Effector memory CD4-positive, alpha-beta T cell (primary cell): ENCODE data around the gene CLHC1.
"Not testable (repeated sequence)": the region's sequence is repeated elsewhere in the genome, so short reads cannot be mapped to it uniquely, and the experiment has no call there.

ENCODE experiments used
- DNase-seq, 3 donors: peaks; one replicate each; pipeline ENCODE4 v3.0.0-alpha.2; 2020
- H3K27ac ChIP-seq: 2 replicates; pipeline ENCODE4 v1.7.0; 2013; ENCODE audit warnings: mild to moderate bottlenecking, low read length, moderate library complexity; ENCODE audit not compliant: insufficient read depth, poor library complexity, severe bottlenecking
- H3K27me3 ChIP-seq: replicated peaks from 2 replicates; pipeline ENCODE4 v1.7.0; 2013; ENCODE audit warnings: mild to moderate bottlenecking, low read length; ENCODE audit not compliant: insufficient read depth, control insufficient read depth, poor library complexity, severe bottlenecking
- H3K36me3 ChIP-seq: 2 replicates; pipeline ENCODE4 v1.7.0; 2013; ENCODE audit warnings: mild to moderate bottlenecking, low read length, moderate library complexity; ENCODE audit not compliant: control insufficient read depth, insufficient read depth
- H3K4me1 ChIP-seq: 2 replicates; pipeline ENCODE4 v1.7.0; 2013; ENCODE audit warnings: low read length, mild to moderate bottlenecking; ENCODE audit not compliant: control insufficient read depth, insufficient read depth, poor library complexity, severe bottlenecking
- H3K4me3 ChIP-seq: 2 replicates; pipeline ENCODE4 v1.7.0; 2013; ENCODE audit warnings: low read length, low read depth, mild to moderate bottlenecking; ENCODE audit not compliant: insufficient read depth, poor library complexity, severe bottlenecking
- H3K9me3 ChIP-seq: 2 replicates; pipeline ENCODE4 v1.7.0; 2013; ENCODE audit warnings: mild to moderate bottlenecking, low read length, moderate library complexity; ENCODE audit not compliant: control insufficient read depth

The CLHC1 gene

DNA sequence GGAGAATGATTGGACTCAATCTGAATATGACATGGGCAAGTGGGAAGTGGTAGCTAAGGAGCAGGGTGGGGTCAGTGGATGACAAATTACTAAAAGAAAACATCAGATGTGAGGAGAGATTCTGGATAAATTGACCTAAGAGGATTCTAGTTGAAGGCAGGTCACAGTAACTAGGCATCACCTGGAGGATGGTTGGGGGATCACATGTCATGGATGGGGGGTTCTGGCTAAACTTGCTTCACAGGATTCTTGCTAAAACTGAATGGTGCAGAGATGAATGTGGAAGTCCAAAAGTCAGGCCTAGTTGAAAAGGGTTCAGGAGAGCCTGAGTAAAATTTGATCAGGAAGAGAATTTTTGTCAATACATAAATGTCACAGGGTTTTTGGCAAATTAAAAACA is 18.3 kb downstream of the CLHC1 start:
- no peaks in the 10 kb centered on the region for H3K9me3 ChIP-seq
- H3K4me1 ChIP-seq, result no peaks in the 10 kb centered on the region
- no peak overlapping the region for H3K4me3 ChIP-seq
- no peak overlapping the region for H3K27ac ChIP-seq
- H3K36me3 ChIP-seq, result no peaks in the 10 kb centered on the region
- H3K27me3 ChIP-seq, result no peaks in the 10 kb centered on the region
- no peak for DNase-seq

DNA sequence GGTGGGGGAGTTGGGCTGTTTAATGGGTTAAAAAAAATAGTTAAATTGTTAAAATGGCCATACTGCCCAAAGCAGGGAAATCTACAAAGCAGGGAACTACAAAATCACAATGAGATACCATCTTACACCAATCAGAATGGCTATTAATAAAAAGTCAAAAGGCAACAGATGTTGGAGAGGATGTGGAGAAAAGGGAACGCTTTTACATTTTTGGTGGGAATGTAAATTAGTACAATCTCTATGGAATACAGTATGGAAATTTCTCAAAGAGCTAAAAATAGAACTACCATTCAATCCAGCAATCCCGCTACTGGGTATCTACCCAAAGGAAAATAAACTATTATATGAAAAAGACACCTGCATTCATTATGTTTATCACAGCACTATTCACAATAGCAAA is 27.1 kb downstream of the CLHC1 start:
- Histone ChIP-seq H3K9me3 (no peaks in the 10 kb centered on the region), H3K27me3 (no peaks in the 10 kb centered on the region), H3K27ac (no peak overlapping the region), H3K4me3 (no peak overlapping the region), H3K4me1 (no peaks in the 10 kb centered on the region), H3K36me3 (no peaks in the 10 kb centered on the region)
- no peak for DNase-seq

DNA sequence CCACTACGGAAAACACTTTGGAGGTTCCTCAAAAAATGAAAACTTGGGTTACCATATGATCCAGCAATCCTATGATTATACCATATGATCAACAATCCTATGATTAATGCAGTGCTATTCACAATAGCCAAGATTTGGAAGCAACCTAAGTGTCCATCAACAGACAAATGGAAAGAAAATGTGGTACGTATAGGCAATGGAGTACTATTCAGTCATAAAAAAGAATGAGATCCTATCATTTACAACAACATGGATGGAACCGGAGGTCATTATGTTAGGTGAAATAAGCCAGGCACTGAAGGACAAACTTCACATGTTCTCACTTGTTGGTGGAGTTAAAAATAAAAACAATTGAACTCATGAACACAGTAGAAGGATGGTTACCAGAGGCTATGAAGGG is 27.6 kb downstream of the CLHC1 start:
- Histone ChIP-seq H3K4me1 (no peaks in the 10 kb centered on the region), H3K36me3 (no peaks in the 10 kb centered on the region), H3K9me3 (no peaks in the 10 kb centered on the region), H3K27ac (no peak overlapping the region), H3K27me3 (no peaks in the 10 kb centered on the region), H3K4me3 (no peak overlapping the region)
- DNase-seq, result no peak

DNA sequence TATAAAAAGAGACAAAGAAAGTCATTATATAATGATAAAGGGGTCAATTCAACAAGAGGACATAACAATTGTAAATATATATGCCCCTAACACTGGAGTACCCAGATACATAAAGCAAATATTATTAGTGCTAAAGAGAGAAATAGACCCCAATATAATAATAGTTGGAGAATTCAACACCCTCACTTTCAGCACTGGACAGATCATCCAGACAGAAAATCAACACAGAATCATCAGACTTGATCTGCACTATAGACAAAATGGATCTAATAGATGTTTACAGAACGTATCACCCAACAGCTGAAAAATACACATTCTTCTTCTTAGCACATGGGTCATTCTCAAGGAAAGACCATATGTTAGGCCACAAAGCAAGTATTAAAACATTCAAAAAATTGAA is 31.7 kb downstream of the CLHC1 start:
- Histone ChIP-seq H3K27me3 (no peaks in the 10 kb centered on the region), H3K4me1 (no peaks in the 10 kb centered on the region), H3K4me3 (no peak overlapping the region), H3K27ac (no peak overlapping the region), H3K9me3 (no peaks in the 10 kb centered on the region), H3K36me3 (no peaks in the 10 kb centered on the region)
- DNase-seq, result no peak

DNA sequence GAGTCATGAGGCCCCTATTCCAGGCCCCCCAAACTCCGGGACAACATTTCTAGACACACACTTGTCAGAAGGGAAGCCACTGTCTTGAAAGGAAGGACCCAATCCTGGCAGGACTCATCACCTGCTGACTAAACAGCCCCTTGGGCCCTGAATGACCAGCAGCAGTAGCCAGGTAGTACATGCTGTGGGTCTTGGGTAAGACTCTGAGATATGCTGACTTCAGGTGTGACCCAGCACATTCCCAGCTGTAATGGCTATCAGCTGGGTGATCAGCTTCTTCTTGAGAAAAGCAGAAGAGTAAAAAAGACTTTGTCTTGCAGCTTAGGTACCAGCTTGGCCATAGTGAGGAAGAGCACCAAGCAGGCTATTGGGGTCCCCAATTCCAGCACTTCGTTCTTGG is 35.6 kb downstream of the CLHC1 start:
- H3K4me1 ChIP-seq, result no peaks in the 10 kb centered on the region
- no peak overlapping the region for H3K27ac ChIP-seq
- no peaks in the 10 kb centered on the region for H3K27me3 ChIP-seq
- no peaks in the 10 kb centered on the region for H3K9me3 ChIP-seq
- no peak overlapping the region for H3K4me3 ChIP-seq
- no peaks in the 10 kb centered on the region for H3K36me3 ChIP-seq
- no peak for DNase-seq

DNA sequence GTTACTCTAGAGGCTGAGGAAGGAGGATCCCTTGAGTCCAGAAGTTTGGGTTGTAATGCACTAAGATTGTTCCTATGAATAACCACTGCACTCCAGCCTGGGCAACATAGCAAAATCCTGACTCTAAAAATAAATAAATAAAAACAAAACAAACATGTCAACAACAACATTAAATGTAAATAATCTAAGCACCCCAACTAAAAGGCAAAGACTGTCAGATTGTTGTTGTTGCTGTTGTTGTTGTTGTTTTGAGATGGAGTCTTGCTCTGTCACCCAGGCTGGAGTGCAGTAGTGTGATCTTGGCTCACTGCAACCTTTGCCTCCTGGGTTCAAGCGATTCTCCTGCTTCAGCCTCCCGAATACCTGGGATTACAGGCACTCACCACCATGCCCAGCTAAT is 40.2 kb downstream of the CLHC1 start:
- not testable (repeated sequence) for H3K36me3 ChIP-seq, DNase-seq, H3K27me3 ChIP-seq, H3K27ac ChIP-seq, H3K4me3 ChIP-seq, H3K9me3 ChIP-seq, H3K4me1 ChIP-seq

DNA sequence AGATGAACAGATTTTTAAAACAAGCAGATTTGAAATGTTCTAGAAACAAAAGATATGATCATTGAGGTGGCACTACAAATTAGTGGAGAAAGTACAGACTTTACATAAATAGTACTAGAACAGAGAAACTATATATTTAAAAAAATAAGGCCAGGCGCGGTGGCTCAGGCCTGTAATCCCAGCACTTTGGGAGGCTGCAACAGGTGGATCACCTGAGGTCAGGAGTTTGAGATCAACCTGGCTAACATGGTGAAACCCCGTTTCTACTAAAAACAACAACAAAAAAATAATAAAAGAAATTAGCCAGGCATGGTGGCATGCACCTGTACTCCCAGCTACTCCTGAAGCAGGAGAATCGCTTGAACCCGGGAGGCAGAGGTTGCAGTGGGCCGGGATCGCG is 45.3 kb downstream of the CLHC1 start:
- H3K4me1 ChIP-seq, H3K36me3 ChIP-seq, DNase-seq, H3K27ac ChIP-seq, H3K27me3 ChIP-seq, H3K9me3 ChIP-seq, H3K4me3 ChIP-seq: not testable (repeated sequence)

DNA sequence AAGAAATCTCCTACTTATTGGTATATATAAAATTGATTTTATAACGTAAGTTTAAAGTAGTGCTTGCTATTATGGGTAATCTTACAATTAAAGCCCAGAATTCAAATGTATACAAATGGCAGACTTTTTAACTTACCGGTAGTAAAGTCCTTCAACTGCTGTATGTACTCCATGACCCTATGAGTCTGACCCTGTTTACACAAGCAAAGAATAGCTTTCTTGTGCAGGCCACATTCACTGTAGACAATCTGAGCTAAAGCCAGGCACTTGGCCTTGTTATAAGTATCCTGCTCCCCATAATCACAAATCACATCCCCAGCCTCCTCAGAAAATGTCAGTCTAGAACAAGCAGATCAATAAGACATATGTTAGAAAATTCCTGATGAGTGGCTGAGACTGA is 51.7 kb downstream of the CLHC1 start:
- H3K9me3 ChIP-seq, result no peaks in the 10 kb centered on the region
- no peak for DNase-seq
- no peaks in the 10 kb centered on the region for H3K27me3 ChIP-seq
- no peaks in the 10 kb centered on the region for H3K4me1 ChIP-seq
- H3K36me3 ChIP-seq, result no peaks in the 10 kb centered on the region
- no peak overlapping the region for H3K27ac ChIP-seq
- H3K4me3 ChIP-seq, result no peak overlapping the region

DNA sequence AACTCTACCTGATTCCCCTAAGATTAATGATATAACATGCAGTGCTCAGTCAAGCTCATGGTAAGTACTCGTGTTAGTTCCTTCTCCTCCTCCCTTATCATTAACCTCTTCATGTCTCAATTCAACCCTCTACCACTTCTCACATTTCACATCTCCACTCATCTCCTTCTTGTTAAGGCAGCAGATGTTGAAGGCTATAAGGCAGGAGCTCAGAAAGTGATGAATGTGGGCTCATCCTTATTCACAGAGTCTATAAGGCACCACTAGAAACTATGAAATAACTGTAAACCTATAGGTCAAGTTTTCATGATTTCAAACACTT is 56.0 kb downstream of the CLHC1 start:
- Histone ChIP-seq H3K36me3 (no peaks in the 10 kb centered on the region), H3K27me3 (no peaks in the 10 kb centered on the region), H3K9me3 (no peaks in the 10 kb centered on the region), H3K4me1 (no peaks in the 10 kb centered on the region), H3K4me3 (no peak overlapping the region), H3K27ac (no peak overlapping the region)
- DNase-seq, result no peak

DNA sequence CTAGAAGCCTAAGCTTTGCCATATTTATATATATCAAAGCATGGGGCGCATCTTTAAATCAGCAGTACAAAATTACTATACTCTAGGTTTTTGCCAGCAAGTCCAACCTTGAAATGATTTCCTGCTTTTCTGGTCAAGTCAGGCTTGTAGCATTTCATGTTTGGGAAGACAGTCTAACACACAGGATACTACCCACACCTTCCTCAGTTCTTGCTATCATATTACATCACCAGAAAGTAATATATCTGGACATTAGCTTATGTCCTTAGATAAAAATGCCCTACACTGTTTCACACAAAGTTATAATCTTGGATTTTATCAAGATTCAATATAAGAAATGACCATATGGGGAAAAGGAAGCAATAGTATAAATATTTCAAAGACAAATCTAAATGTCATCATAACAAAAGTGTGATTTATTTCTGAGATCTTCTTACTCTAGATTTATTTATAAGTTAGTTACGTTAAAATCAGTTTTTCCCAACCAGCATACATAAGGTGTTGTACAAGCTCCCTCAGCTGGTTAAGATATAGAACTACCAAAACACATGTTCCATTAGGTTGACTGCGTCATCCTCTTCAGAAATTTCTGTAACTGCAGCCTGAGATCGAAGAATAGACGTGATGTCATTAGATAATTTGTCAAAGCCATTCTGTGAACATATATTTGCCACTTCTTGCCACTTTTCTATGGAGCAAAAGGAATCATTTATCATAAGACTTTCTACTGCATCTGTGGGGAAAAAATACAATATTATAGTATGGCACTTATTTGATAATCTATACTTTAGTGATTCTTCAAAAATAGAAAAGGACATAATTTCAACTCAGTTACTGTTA is 56.6 kb downstream of the CLHC1 start:
- H3K9me3 ChIP-seq, result no peaks in the 10 kb centered on the region
- no peak overlapping the region for H3K27ac ChIP-seq
- H3K36me3 ChIP-seq, result no peaks in the 10 kb centered on the region
- no peak for DNase-seq
- no peaks in the 10 kb centered on the region for H3K27me3 ChIP-seq
- H3K4me3 ChIP-seq, result no peak overlapping the region
- no peaks in the 10 kb centered on the region for H3K4me1 ChIP-seq
